ENCODE data around the gene KCNB1.

KCNB1 gene

DNA sequence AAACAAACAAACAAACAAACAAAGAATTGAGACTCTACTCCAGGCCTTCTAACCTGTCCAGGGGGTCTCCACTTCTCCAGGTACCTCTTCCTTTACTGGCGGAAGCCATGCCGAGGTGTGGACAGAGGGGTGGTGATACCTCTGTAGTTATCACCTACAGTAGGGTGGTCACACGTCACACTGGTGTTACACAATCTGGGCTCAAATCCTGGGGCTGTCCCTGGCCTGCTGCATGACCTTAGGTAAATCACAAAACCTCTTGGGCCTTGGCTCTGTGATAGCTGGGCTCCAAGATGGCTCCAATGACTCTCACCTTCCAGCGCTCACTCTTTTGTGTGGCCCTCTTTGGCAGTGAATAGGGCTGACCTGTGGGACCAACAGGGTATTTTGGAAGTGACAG lies 127.8 kb downstream of the KCNB1 start:
- no peak for DNase-seq (ENCODE audit: low read depth in 2 of 2)

DNA sequence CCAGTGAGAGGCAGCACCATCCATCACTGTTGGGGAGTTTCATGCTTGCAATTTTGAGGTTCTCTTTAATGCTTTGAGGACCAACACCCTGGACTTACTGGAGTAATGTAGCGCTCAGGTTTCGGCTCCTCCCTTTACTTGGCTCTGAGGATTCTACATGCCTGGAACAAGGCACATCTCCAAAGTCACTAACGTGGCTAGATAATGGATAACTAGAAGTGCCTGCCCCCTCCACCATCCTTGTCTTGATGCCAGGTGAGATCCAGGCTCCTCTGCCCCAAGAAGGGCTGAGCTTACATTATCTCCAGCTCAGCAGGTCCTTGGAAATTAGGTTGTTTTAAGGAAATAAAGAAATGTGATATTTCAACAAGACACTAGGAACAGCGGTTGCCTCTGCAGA lies 129.1 kb downstream of the KCNB1 start:
- DNase-seq (ENCODE audit: low read depth in 2 of 2), result no peak

DNA sequence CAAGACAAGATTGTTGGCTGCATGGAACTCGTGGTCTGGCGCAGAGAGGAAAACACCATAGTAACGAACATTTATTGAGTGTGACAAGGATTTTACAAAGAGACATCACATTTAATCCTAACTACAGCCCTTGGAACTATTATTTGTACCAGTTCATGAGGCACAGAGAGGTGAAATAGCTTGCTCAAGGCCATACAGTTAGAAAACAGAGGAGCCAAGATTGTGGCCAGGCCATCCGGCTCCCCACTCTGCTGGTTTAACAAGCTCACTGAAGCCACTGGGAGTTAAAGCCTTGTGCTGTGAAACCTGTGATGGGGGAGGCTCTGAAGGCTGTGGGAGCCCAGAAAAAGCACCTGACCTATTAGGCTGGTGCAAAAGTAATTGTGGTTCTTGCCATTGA lies 129.7 kb downstream of the KCNB1 start:
- no peak for DNase-seq (ENCODE audit: low read depth in 2 of 2)

DNA sequence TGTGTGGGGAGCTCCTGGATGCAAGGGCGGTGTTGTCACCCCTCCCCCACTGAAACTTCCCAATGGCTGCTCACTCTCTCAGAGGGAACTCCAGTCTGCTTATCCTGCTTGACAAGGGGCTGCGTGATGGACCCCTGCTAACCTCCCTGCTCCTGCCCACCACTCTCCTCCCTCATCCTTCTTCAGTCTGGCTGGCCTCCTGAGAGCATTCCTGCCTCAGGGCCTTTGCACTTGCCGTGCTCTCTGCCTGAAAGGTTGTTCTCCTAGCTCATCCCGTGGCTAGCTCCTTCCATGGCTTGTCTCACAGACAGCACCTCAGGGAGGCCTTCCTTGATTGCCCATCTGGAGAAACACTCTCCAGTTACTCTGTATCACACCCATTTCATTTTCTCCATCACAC lies 130.7 kb downstream of the KCNB1 start:
- DNase-seq (ENCODE audit: low read depth in 2 of 2), result no peak

DNA sequence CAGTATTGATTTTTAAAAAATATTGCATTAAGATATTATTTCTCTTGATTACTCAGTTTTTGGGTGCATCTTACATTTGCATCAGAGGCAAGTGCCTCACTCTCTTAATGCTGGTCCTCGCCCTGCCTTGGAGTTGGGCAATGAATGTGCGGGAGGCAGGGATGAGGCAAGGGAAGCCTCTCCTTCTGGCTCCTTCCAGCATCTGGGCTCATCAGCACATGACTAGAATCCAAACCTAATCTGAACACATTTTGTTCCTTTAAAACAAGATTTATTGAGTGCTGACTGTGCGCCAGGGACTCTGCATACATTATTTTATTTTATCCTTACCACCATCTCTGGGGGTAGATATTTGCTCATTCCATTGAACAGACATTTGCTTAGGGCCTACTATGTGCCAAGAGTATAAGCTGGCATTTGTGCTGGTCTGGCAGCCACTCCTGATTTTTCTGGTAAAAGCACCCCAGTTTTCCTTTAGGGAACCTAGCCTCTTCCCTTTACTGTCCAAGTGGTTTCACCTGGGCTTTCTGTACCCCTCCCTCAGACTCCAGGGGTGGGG lies 132.7 kb downstream of the KCNB1 start:
- no peak for DNase-seq (ENCODE audit: low read depth in 2 of 2)

DNA sequence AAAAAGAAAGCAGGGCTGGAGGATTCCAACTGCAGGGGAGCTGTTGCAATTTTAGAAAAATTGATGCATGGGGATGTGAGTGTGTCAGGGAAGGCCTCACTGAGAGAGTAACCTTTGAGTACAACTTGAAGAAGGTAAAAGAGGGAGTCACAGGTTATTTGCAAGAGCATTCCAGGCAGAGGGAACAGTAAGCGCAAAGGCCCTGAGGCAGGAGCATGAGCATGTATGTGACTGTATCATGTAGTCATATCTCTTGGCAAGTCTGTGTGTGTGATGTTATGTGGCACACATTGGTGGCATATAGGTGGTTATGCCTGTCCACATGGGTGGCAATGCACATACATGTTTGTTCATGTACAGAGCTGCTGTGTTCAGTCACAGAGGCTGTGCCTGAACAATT lies 133.4 kb downstream of the KCNB1 start:
- DNase-seq (ENCODE audit: low read depth in 2 of 2), result no peak

DNA sequence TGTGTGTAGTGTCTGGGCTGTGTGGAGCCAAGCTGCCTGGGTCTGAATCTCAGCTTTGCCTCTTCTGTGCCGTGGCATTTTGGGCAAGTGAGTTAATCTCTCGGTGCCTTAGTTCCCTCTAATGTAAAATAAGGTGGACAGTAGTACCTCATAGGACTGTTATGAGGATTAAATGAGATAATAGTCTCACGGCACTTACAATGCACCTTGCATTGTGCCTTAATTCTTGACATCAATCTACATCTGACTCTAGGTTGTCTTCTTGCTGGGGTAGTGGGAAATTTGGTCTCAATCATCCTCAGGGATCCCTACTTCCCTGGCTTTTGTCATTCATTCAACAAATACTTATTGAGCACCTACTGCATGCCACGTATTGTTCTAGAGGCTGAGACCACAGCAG lies 133.9 kb downstream of the KCNB1 start:
- no peak for DNase-seq (ENCODE audit: low read depth in 2 of 2)

DNA sequence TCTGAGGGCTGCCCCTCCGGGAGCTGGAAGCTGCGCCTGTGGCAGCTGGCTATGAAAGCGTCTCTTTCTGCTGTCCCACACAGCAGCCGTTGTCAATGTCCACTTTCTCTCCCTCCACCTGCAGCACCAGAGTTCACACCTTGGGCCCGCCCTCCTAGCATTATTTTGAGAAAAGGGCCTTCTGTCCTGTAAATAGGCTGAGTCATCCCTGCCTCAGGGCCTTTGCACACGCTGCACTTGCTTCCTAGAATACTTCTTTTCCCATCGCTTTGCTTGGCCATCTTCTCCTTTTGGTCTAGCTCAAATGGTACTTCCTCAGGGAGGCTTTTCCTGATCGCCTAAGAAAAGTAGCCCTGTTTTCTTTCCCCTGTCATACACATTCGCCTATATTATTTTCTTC lies 135.3 kb downstream of the KCNB1 start:
- DNase-seq (ENCODE audit: low read depth in 2 of 2), result no peak

DNA sequence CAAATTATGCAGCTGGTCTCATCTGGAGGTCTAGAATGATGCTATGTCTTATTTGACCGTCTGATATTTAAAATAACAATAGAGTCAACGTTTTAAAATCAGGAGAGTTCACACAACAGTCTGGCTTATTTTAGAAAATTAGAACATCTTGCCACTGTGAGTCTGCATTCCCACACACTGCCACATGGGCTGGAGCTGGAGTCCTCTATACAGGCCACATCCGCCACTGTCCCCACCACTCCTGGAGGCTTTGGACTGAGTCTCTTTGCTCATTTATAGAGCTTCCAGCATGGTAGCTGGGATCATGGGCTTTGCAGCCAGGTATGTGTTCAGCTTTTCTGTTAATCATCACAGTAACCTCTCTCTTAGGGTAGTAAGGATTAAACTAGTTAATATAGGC lies 135.8 kb downstream of the KCNB1 start:
- no peak for DNase-seq (ENCODE audit: low read depth in 2 of 2)

DNA sequence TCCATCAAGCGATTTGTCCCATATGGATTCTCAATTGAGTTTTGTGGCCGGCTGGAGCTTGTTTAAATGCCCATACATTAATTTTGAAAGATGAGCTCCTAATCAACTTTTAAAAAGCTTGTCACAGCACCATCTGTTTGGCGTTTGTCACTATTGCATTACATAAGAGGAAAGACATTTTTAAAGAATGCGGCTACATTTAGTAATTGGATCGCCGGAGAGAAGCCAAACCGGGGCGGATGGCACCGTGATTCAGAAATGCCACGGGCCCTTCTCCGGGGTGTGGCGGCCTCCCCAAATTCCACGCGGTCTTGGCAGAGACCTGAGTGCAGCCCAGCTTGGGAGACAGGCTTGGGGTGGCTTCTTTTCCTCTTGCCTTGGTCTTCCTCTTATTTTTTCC lies 136.9 kb downstream of the KCNB1 start:
- DNase-seq (ENCODE audit: low read depth in 2 of 2), result no peak

DNA sequence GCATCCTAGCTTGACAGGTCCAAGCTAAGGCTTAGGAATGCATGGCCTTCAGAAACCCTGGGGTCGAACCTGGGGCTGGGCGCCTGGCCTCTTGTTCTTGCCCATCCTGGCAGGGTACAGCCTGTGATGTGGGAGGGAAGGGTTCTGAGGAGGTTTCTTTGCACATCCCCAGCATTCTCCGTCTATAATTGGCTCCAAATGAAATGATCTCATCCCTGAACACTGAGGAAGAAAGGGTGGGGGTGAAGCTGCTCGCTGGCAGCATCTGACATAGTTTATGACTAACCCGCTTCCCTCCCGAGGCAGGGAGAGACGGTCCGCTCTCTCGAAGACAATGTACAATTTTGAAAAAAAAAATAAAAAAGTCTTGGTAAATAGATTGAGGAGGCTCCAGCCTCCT lies 137.5 kb downstream of the KCNB1 start:
- DNase-seq (ENCODE audit: low read depth in 2 of 2), result no peak

DNA sequence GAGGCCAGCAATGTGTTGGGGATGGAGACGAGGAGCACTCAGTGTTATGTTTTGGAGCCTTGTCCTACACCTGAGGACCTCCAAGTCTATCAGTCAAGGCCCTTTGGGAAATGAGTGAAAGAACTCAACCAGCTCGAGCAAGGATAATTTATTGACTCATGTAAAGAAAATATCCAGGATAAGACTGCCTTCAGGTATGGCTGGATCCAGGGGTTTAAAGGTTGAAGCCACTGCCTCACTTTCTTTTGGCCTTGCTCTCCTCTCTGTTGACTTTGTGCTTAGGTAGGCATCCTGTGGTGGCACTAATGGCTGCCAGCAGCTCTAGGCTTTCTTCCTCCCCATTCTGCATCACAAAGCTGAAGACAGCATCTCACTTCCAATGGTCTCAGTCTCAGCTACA lies 138.3 kb downstream of the KCNB1 start:
- DNase-seq (ENCODE audit: low read depth in 2 of 2), result no peak

DNA sequence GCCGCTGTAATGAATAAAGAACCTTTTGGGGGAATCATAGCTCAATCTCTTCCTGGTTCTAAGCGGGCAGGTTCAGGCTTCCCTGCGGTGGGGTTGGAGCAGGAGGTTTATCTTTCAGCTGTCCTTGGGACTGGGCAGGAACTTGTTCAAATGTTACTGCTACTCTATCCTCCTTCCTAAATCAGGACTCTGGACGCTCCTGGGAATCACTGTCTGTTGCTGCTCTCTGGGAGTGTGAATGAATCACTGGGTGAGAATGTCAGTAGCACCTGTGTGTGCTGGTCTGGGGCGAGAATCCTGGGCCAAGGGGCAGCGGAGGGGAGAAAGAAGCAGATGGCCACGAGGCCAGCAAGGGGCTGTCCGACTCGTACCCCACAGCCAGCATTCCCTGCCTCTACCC lies 139.2 kb downstream of the KCNB1 start:
- DNase-seq (ENCODE audit: low read depth in 2 of 2), result no peak

DNA sequence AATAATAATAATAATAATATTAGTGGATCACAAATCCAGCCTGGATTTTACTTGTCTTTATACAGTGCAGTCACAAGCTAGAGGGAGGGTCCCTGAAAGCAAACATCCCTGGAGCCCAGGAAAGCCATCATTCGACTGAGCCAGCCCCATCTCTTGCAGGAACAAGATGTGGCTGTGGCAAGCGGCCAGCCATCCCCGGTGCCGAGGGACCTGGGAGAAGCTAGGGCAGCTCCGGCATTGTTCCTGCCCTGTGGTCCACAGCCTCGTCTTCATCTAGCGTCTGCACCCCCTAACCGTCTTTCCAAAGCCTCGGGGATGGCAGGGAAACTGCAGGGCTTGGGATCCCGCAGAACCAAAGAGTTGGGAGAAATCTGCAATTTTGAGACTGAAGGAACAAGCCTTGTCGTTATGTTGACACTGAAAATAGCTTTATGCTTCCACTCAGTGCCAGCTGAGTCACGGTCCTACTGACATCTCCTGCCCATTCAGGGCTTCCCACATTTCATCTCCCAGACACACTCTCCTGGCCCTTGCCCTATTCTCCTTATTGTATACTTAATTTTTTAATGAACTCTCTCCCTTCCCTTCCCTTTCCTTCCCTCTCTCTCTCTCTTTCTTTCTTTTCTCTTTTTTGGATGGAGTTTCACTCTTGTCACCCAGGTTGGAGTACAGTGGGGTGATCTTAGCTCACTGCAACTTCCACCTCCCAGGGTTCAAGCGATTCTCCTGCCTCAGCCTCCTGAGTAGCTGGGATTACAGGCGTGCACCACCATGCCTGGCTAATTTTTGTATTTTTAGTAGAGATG lies 142.1 kb downstream of the KCNB1 start:
- no peak for DNase-seq (ENCODE audit: low read depth in 2 of 2)

DNA sequence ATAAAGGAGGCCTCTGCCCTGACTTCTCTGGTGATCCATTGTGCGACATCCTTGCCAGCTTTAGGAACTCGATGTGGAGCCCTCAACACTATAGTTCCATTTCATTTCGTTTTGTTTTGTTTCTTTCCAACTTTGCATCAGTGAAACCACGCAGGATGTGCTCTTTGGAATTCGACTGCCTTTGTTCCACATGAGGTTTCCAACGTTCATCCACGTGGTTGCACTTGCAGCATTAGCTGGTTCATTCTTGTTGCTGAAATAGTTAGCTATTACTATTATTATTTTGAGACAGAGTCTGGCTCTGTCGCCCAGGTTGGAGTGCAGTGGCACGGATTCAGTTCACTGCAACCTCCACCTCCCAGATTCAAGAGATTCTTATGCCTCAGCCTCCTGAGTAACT lies 143.3 kb downstream of the KCNB1 start:
- no peak for DNase-seq (ENCODE audit: low read depth in 2 of 2)

DNA sequence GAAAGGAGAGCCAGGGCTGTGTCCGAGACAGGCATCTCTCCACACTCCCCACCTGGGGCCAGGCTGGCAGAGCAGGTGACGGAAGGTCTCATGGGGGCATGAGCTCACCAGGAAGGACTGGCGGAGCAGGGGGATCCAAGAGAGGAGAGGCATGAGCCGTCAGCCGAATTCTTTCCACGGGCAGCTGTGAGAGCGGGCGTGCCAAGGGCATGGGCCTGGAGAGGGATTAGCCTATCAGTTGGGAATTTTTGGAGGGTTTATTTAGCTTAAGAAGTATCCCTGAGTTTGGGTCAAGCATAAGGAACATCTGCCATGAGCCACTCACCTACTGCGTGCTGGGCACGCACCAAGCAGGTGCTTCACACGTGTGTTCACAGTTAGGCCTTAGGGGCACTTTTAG lies 144.4 kb downstream of the KCNB1 start:
- no peak for DNase-seq (ENCODE audit: low read depth in 2 of 2)

DNA sequence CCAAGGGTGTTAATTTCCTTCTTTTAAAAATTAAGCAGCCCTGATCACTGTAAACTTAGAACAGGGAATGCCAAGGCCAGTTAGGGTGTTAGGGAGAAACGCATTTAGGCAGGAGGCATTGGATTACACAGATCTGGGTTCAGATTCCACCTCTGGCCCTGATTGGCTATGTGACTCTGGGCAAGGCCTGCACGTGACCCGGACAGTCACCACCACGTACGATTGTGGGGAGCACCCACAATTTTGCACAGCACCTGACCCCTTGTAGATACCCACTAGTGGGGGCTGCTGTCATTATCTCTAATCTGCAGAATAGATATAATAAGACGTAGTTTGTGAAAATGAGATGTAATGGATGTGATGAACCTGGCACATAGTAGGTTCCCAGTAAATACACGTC lies 145.1 kb downstream of the KCNB1 start:
- no peak for DNase-seq (ENCODE audit: low read depth in 2 of 2)

DNA sequence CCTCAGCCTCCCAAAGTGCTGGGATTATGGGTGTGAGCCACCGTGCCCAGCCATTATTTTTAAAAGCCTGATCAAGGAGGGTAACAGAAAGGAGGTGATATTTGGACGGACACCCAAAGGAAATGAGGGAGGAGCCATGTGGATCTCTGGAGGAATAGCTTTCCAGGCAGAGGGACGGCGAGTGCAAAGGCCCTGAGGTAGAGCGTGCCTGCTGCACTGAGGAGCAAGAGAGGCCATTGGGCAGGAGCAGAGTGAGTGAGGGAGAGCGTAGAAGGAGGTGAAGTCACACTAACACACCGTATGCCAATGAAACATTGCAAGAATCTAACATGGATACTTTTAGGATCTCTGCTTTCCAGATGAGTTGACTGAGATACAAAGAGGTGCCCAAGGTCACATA lies 145.7 kb downstream of the KCNB1 start:
- no peak for DNase-seq (ENCODE audit: low read depth in 2 of 2)

DNA sequence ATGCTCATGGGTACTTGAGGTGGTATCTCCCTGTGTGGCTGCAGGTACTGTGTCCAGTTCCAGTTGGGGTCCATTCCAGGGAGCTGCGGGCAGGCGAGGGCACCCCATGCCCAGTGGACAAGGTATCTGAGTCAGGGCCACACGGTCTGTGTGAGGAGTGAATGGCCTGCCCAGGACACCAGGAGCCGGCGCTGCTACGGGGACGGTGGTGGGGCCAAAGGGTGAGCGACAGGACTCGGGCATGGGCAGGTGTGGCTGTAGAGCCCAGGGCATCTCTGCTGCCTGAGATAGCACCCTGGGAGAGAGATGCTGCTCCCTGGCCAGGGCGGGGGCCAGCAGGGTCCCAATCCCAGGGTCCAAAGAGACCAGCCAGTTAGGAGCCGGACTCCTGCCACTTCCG lies 147.0 kb downstream of the KCNB1 start:
- DNase-seq (ENCODE audit: low read depth in 2 of 2), result no peak

DNA sequence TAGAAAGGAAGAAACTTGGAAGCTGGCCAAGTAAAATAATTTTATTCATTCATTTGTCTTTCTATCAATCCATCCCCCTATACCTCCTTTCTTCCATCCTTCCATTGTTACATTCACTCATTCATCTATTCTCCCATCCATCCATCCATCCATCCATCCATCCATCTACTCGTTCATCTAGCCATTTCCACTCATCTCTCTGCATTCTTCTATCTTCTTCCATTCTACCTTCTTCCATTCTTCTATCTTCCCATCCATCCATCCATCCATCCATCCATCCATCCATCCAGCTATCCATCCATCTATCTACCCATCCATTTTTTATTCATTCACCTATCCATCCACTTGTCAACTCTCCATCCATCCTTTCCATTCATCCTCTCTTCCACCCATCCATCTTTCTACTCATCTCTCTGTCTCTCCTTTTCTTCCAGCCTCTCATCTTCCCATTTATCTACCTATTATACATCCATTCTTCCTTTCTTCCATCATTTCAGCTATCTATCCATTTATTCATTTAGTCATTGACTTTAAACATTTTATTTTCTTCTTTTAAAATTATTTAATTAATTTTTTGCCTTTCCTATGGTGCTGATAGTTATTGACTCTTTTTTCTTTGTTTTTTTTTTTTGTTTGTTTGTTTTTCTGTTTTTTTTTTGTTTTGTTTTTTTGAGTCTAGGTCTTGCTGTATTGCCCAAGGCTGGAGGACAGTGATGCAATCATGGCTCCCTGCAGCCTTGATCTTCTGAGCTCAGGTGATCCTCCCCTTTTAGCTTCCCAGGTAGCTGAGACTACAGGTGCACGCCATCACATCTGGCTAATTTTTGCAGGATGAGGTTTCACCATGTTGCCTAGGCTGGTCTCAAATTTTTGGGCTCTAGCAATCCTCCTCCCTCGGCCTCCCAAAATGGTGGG lies 151.5 kb downstream of the KCNB1 start:
- no peak for DNase-seq (ENCODE audit: low read depth in 2 of 2)

DNA sequence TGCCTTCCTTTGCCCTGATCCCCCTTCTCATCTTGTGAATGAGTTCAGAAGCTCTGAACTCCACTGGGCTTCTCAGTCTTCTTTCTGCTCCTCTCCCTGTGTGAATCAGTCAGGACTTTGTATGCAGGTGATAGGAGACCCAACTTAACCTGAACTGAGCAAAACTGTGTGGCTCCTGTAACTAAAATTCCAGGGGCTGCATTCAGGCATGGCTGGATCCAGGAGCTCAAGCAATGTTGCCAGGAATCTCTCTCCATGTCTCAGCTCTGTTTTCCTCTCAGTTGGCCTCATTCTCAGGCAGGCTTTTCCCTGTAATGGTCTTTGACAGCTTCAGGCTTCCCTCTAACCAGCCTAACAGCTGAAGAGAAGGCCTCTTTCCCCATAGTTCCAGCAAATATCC lies 153.7 kb downstream of the KCNB1 start:
- no peak for DNase-seq (ENCODE audit: low read depth in 2 of 2)

DNA sequence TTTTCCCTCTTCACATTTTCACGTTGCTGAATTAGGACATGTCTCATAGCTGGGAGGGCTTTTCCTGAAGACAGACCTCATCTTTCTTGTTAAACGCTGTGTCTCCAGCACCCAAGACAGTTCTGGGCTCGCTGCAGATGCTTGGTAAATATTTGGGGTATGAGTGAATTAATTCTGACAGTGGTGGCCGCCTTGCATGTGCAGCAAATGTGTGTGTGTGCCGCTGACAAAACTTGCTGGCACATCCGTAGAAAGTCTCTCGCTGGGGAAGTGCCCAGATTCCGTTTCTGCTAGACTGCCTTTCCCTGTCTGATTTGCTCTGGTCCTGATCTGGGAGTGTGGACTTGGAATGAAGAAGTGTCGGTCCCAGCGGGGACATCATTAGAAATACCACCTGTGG lies 156.4 kb downstream of the KCNB1 start:
- DNase-seq (ENCODE audit: low read depth in 2 of 2), result no peak

DNA sequence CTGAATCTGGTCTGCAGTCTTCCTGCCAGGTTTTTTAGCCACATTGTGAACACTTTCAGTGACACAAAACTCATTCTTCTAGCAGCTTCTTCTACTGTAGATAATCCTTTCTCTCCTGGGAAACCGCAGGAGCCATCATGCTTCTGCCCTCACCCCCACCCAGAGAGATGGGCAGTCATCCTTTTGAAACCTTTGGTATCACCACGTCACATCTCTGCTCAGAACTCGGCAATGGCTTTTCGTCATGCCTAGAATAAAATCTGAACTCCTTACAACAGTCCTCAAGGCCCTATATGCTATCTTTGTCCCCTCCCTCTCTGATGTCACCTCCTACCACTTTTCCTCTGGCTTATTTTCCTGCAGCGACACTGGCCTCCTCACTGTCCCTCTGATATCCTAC lies 158.2 kb downstream of the KCNB1 start:
- DNase-seq (ENCODE audit: low read depth in 2 of 2), result no peak

Measured in stimulated activated CD4-positive, alpha-beta T cell treated with anti-CD3 and anti-CD28 coated beads, Interleukin-1b, Interleukin-23, amount 100 ng/mL, for 4 hours (primary cell).